Measurements from ENCODE around the gene GRIN1. TPM values are rescaled to one million over a fixed set of nuclear protein-coding genes. Genes with fewer than 3 reads are reported as not detected.

The GRIN1 gene
- total RNA-seq, 1 experiment from 2014 or later: not detected

GRCh38 chr9:137201205-137201868 is 62.4 kb downstream of the GRIN1 start:
- BruUV-seq (replicated peaks): no TSS peak
- H3K4me1 ChIP-seq (replicated peaks; ENCODE audit: insufficient read depth): peaks cover 55% of the 10 kb centered on the region

GRCh38 chr9:137202966-137203365 is 64.0 kb downstream of the GRIN1 start:
- Histone ChIP-seq H3K27me3 (ENCODE audit: insufficient read depth, low read depth) (no peaks in the 10 kb centered on the region), H4K20me1 (ENCODE audit: insufficient read depth) (peaks cover 12% of the 10 kb centered on the region), H3K4me3 (no peak overlapping the region), H3K79me2 (ENCODE audit: low read depth) (peaks cover 81% of the 10 kb centered on the region), H3K4me2 (no peak overlapping the region), H3K9me2 (ENCODE audit: insufficient read depth) (no peaks in the 10 kb centered on the region), H3K4me1 (replicated peaks; ENCODE audit: insufficient read depth) (peaks cover 44% of the 10 kb centered on the region), H3K9me3 (ENCODE audit: insufficient read depth, low read depth) (no peaks in the 10 kb centered on the region), H3K36me3 (ENCODE audit: low read depth) (no peaks in the 10 kb centered on the region), H2AFZ (no peak overlapping the region), H3F3A (ENCODE audit: insufficient read depth, low read depth) (peaks cover 32% of the 10 kb centered on the region; the same call in 1 of the 2 replicates), H3K27ac (no peak overlapping the region)
- BruUV-seq (replicated peaks): no TSS peak
- POLR2A ChIA-PET (ENCODE audit: unreplicated experiment): interaction anchor here (0.7 kb wide), 2 partner anchors 34 to 51 kb away, joined by 15 to 16 read pairs; no protein-coding TSS in a partner anchor
- intact Hi-C loops (cut with micrococcal nuclease; ENCODE audit: unreplicated experiment): no loop called here
- CTCF ChIA-PET: no interaction called here
- DNase-seq: no peak
- TF ChIP-seq EZH2 (IDR thresholded peaks at IDR 0.05; ENCODE audit: low read depth): no peak
- no peak for TF ChIP-seq CTCF (conservative IDR thresholded peaks at IDR 0.05)

More at GRCh38 chr9:137201205-137201868, 62.4 kb downstream of the GRIN1 start:
- peaks cover 28% of the 10 kb centered on the region for H4K20me1 ChIP-seq (ENCODE audit: insufficient read depth)
- peaks cover 81% of the 10 kb centered on the region for H3K79me2 ChIP-seq (ENCODE audit: low read depth)
- H3K9me3 ChIP-seq (ENCODE audit: insufficient read depth, low read depth): no peaks in the 10 kb centered on the region
- peak overlapping the region; percentile 98 for H3K4me2 ChIP-seq
- H3K9me2 ChIP-seq (ENCODE audit: insufficient read depth): no peaks in the 10 kb centered on the region
- no peak overlapping the region for H2AFZ ChIP-seq
- H3K4me3 ChIP-seq: peak overlapping the region; percentile 81
- no peaks in the 10 kb centered on the region for H3K36me3 ChIP-seq (ENCODE audit: low read depth)
- no peak for DNase-seq
- ChIA-PET CTCF (interaction anchor here (0.5 to 0.9 kb wide), 6 partner anchors 13 to 82 kb away, joined by 3 to 11 read pairs (median 6); partner anchors contain the start of genes ANAPC2, RNF224 and SSNA1), POLR2A (ENCODE audit: unreplicated experiment) (interaction anchor here (0.6 to 1.0 kb wide), 10 partner anchors 12 to 471 kb away, joined by 3 to 20 read pairs (median 5); partner anchors contain the start of genes ANAPC2, CYSRT1, RNF224 and SSNA1)
- H3K27me3 ChIP-seq (ENCODE audit: insufficient read depth, low read depth): no peaks in the 10 kb centered on the region
- intact Hi-C loops (cut with micrococcal nuclease; ENCODE audit: unreplicated experiment): loop anchor here (2.0 kb wide), 1 partner anchor 15 kb away; a partner anchor contains a TSS
- no peak overlapping the region for H3K27ac ChIP-seq
- H3F3A ChIP-seq (ENCODE audit: insufficient read depth, low read depth): peaks cover 36% of the 10 kb centered on the region; the same call in 1 of the 2 replicates
- TF ChIP-seq CTCF (conservative IDR thresholded peaks at IDR 0.05) (no peak), EZH2 (IDR thresholded peaks at IDR 0.05; ENCODE audit: low read depth) (no peak)

GRCh38 chr9:137204731-137205125 is 65.8 kb downstream of the GRIN1 start:
- H3K36me3 ChIP-seq (ENCODE audit: low read depth): no peaks in the 10 kb centered on the region
- BruUV-seq (replicated peaks): no TSS peak
- H3K9me2 ChIP-seq (ENCODE audit: insufficient read depth): no peaks in the 10 kb centered on the region
- CTCF ChIA-PET: interaction anchor here (0.7 kb wide), 1 partner anchor 16 kb away, joined by 3 read pairs; no protein-coding TSS in a partner anchor
- DNase-seq: no peak
- H3K4me1 ChIP-seq (replicated peaks; ENCODE audit: insufficient read depth): peaks cover 29% of the 10 kb centered on the region
- H3K4me2 ChIP-seq: peak overlapping the region; percentile 100
- peak overlapping the region; percentile 84; the same call in 1 of the 2 replicates for H2AFZ ChIP-seq
- H3K27me3 ChIP-seq (ENCODE audit: insufficient read depth, low read depth): no peaks in the 10 kb centered on the region
- peaks cover 67% of the 10 kb centered on the region for H3K79me2 ChIP-seq (ENCODE audit: low read depth)
- no peak for TF ChIP-seq EZH2 (IDR thresholded peaks at IDR 0.05; ENCODE audit: low read depth)
- no peak for TF ChIP-seq CTCF (conservative IDR thresholded peaks at IDR 0.05)
- peaks cover 23% of the 10 kb centered on the region; the same call in 1 of the 2 replicates for H3F3A ChIP-seq (ENCODE audit: insufficient read depth, low read depth)
- intact Hi-C loops (cut with micrococcal nuclease; ENCODE audit: unreplicated experiment): no loop called here
- H4K20me1 ChIP-seq (ENCODE audit: insufficient read depth): peaks cover 7% of the 10 kb centered on the region; the same call in 1 of the 2 replicates
- H3K4me3 ChIP-seq: peak overlapping the region; percentile 99
- POLR2A ChIA-PET (ENCODE audit: unreplicated experiment): interaction anchor here (0.6 to 0.8 kb wide), 3 partner anchors 18 to 257 kb away, joined by 3 to 8 read pairs (median 3); no protein-coding TSS in a partner anchor
- no peaks in the 10 kb centered on the region for H3K9me3 ChIP-seq (ENCODE audit: insufficient read depth, low read depth)
- no peak overlapping the region for H3K27ac ChIP-seq
